Hematopoietic multipotent progenitor cell treated with erythropoietin and hydrocortisone succinate and interleukin-3 and kit ligand, for 4 days (in vitro differentiated cells): Measurements from ENCODE around the gene RPA1.
"Not testable (repeated sequence)": the region's sequence is repeated elsewhere in the genome, so short reads cannot be mapped to it uniquely, and the experiment has no call there.

Source experiments
- DNase-seq: peaks from one replicate; pipeline ENCODE4 v3.0.0-alpha.2; 2015

The RPA1 gene

GRCh38 chr17:1820528-1821252 lies 9.1 kb upstream of the RPA1 start:
- DNase-seq: no peak

- peak; percentile 7 for DNase-seq
Observed at GRCh38 chr17:1829216-1829591, 601 bp upstream of the RPA1 start.

GRCh38 chr17:1830288-1830687 lies 483 bp downstream of the RPA1 start:
- DNase-seq: peak; percentile 53

- peak; percentile 45 for DNase-seq
Observed at GRCh38 chr17:1834380-1835149, 4.8 kb downstream of the RPA1 start.

GRCh38 chr17:1839516-1839915 lies 9.7 kb downstream of the RPA1 start:
- DNase-seq: peak; percentile 55

- DNase-seq: no peak
Observed at GRCh38 chr17:1843947-1844346, 14.1 kb downstream of the RPA1 start.

- DNase-seq: no peak
Observed at GRCh38 chr17:1847191-1847590, 17.4 kb downstream of the RPA1 start.

- no peak for DNase-seq
Observed at GRCh38 chr17:1852327-1852726, 22.5 kb downstream of the RPA1 start.

- no peak for DNase-seq
Observed at GRCh38 chr17:1853698-1854097, 23.9 kb downstream of the RPA1 start.

GRCh38 chr17:1856462-1856861 lies 26.7 kb downstream of the RPA1 start:
- DNase-seq: not testable (repeated sequence)

- no peak for DNase-seq
Observed at GRCh38 chr17:1860978-1861377, 31.2 kb downstream of the RPA1 start.

- DNase-seq: no peak
Observed at GRCh38 chr17:1861391-1862010, 31.7 kb downstream of the RPA1 start.

- DNase-seq: peak; percentile 84
Observed at GRCh38 chr17:1865252-1866037, 35.6 kb downstream of the RPA1 start.

GRCh38 chr17:1867307-1867706 lies 37.5 kb downstream of the RPA1 start:
- no peak for DNase-seq

- DNase-seq: no peak
Observed at GRCh38 chr17:1868090-1868489, 38.3 kb downstream of the RPA1 start.

- DNase-seq: peak; percentile 63
Observed at GRCh38 chr17:1870592-1870991, 40.8 kb downstream of the RPA1 start.

- no peak for DNase-seq
Observed at GRCh38 chr17:1871756-1872155, 42.0 kb downstream of the RPA1 start.

GRCh38 chr17:1872254-1872653 lies 42.4 kb downstream of the RPA1 start:
- no peak for DNase-seq

GRCh38 chr17:1872976-1873375 lies 43.2 kb downstream of the RPA1 start:
- DNase-seq: no peak

- DNase-seq: no peak
Observed at GRCh38 chr17:1873418-1873817, 43.6 kb downstream of the RPA1 start.

- DNase-seq: no peak
Observed at GRCh38 chr17:1875597-1875996, 45.8 kb downstream of the RPA1 start.

- no peak for DNase-seq
Observed at GRCh38 chr17:1878419-1879121, 48.8 kb downstream of the RPA1 start.
